ENCODE measurements around the gene PFKFB2.

- TF ChIP-seq POLR2A (IDR thresholded peaks at IDR 0.05; ENCODE audit: extremely low read depth, insufficient read length) (no peak), CTCF (IDR thresholded peaks at IDR 0.05; ENCODE audit: low read depth, low read length) (peak; percentile 72)
These were observed 3.1 kb upstream of the PFKFB2 start for GRCh38 chr1:207049974-207050391.

All from NB4 (cell line).